OCI-LY3 (cell line): ENCODE measurements around the gene DOCK7.

Source experiments
- H2AFZ ChIP-seq: fragments of 200-600, 300-600 bp; shearing (Covaris generic); 2 replicates; pipeline ENCODE4 v1.6.0; 2014; ENCODE audit warnings: antibody characterized with exemption, low read depth, low read length
- H3K27ac ChIP-seq: fragments of 200-600, 300-600 bp; sonication (generic); 2 replicates; pipeline ENCODE4 v1.5.1; 2014; ENCODE audit warnings: mild to moderate bottlenecking, low read length, moderate library complexity, mixed read lengths
- H3K27me3 ChIP-seq: fragments of 200-600, 300-600 bp; sonication (generic); 2 replicates; pipeline ENCODE4 v1.6.1; 2014; ENCODE audit warnings: low read depth, low read length, mixed read lengths
- H3K36me3 ChIP-seq: fragments of 200-600, 300-600 bp; sonication (generic); replicated peaks from 2 replicates; pipeline ENCODE3; 2014; ENCODE audit warnings: low read depth, low read length, mixed read lengths
- H3K4me1 ChIP-seq: fragments of 300-600, 200-600 bp; sonication (generic); 2 replicates; pipeline ENCODE4 v1.6.1; 2014; ENCODE audit warnings: low read length, mixed read lengths
- H3K4me2 ChIP-seq: fragments of 200-600, 300-600 bp; sonication (generic); 2 replicates; pipeline ENCODE4 v1.6.1; 2014; ENCODE audit warnings: low read length, mixed read lengths
- H3K4me3 ChIP-seq: fragments of 300-600, 200-600 bp; sonication (generic); 2 replicates; pipeline ENCODE4 v1.5.1; 2014; ENCODE audit warnings: antibody characterized with exemption, mild to moderate bottlenecking, low read length, moderate library complexity
- H3K79me2 ChIP-seq: fragments of 300-600, 200-600 bp; shearing (Covaris generic); 2 replicates; pipeline ENCODE4 v1.6.1; 2014; ENCODE audit warnings: mild to moderate bottlenecking, low read length, mixed read lengths
- H3K9ac ChIP-seq: fragments of 300-600, 200-600 bp; shearing (Covaris generic); 2 replicates; pipeline ENCODE4 v1.6.0; 2014; ENCODE audit warnings: mild to moderate bottlenecking, low read length, moderate library complexity
- H3K9me3 ChIP-seq: fragments of 200-600, 300-600 bp; shearing (Covaris generic); 2 replicates; pipeline ENCODE4 v1.6.1; 2014; ENCODE audit warnings: low read length, mixed read lengths; ENCODE audit not compliant: insufficient read depth
- H4K20me1 ChIP-seq: fragments of 200-600, 300-600 bp; sonication (generic); 2 replicates; pipeline ENCODE4 v1.6.1; 2016; ENCODE audit warnings: low read length, mixed read lengths; ENCODE audit not compliant: insufficient read depth
- EZH2phosphoT487 ChIP-seq: fragments of 200-600 bp; shearing (Covaris generic); IDR thresholded peaks from 2 replicates; pipeline ENCODE4 v1.6.1; 2018; ENCODE audit warnings: antibody characterized with exemption, mixed run types, low read depth
- TF ChIP-seq, protein P1 (sequence below): fragments of 200-600, 300-600 bp; sonication (generic); IDR thresholded peaks from 2 replicates; pipeline ENCODE4 v1.5.1; 2014; ENCODE audit warnings: antibody characterized with exemption, low read length, low read depth

The DOCK7 gene

DNA sequence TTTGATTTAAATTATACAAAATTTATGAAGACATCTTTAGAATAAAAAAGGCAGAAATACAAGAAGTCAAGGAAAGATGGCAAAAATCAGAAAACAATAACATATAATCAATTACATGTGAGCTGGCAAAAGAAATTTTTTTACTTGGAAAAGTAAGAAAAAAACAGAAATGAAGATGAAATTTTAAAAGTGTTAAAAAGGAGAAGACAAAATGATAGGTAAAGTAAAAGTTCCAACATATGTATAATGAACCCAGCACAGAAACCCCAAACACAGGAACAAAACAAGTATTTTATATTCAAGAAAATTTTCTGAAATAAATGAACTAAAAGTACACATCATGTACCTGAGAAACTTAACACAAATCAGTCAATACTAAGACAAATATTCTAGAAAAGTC, 188.0 kb downstream of the DOCK7 start:
- Histone ChIP-seq H3K4me2 (no peak overlapping the region), H3K36me3 (no peaks in the 10 kb centered on the region), H3K79me2 (no peaks in the 10 kb centered on the region), H3K27ac (no peak overlapping the region), H3K9ac (no peak overlapping the region), H3K9me3 (no peaks in the 10 kb centered on the region), H2AFZ (no peak overlapping the region), H4K20me1 (no peaks in the 10 kb centered on the region), H3K4me1 (no peaks in the 10 kb centered on the region), H3K27me3 (no peaks in the 10 kb centered on the region), H3K4me3 (no peak overlapping the region)
- TF ChIP-seq EZH2phosphoT487 = no peak
- TF ChIP-seq, protein P1, sequence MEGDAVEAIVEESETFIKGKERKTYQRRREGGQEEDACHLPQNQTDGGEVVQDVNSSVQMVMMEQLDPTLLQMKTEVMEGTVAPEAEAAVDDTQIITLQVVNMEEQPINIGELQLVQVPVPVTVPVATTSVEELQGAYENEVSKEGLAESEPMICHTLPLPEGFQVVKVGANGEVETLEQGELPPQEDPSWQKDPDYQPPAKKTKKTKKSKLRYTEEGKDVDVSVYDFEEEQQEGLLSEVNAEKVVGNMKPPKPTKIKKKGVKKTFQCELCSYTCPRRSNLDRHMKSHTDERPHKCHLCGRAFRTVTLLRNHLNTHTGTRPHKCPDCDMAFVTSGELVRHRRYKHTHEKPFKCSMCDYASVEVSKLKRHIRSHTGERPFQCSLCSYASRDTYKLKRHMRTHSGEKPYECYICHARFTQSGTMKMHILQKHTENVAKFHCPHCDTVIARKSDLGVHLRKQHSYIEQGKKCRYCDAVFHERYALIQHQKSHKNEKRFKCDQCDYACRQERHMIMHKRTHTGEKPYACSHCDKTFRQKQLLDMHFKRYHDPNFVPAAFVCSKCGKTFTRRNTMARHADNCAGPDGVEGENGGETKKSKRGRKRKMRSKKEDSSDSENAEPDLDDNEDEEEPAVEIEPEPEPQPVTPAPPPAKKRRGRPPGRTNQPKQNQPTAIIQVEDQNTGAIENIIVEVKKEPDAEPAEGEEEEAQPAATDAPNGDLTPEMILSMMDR = no peak

DNA sequence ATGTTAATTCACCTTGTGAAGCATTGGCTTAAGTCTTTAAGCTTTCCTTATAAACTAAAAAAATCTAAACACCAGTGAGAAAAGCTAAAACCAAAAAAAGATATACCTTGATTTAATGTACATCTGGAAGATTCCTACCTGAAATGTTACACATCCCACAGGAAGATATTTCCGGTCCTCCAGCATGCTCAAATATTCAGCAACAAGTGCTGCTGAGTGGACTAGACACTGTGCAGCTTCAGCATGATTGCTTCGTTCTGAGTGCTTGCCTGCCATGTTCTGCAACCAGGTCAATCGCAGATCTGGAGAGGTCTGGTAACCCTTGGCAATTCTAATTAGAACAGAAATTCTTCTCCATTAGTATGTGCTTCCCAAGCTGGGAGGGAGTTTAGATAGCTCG, 194.0 kb downstream of the DOCK7 start:
- no peak overlapping the region for H2AFZ ChIP-seq
- H4K20me1 ChIP-seq = no peaks in the 10 kb centered on the region
- no peaks in the 10 kb centered on the region for H3K36me3 ChIP-seq
- no peaks in the 10 kb centered on the region for H3K27me3 ChIP-seq
- no peak overlapping the region for H3K27ac ChIP-seq
- H3K4me1 ChIP-seq = no peaks in the 10 kb centered on the region
- no peak overlapping the region for H3K9ac ChIP-seq
- H3K9me3 ChIP-seq = no peaks in the 10 kb centered on the region
- no peak for TF ChIP-seq EZH2phosphoT487
- TF ChIP-seq, protein P1 = no peak
- H3K79me2 ChIP-seq = no peaks in the 10 kb centered on the region
- H3K4me2 ChIP-seq = no peak overlapping the region
- no peak overlapping the region for H3K4me3 ChIP-seq

DNA sequence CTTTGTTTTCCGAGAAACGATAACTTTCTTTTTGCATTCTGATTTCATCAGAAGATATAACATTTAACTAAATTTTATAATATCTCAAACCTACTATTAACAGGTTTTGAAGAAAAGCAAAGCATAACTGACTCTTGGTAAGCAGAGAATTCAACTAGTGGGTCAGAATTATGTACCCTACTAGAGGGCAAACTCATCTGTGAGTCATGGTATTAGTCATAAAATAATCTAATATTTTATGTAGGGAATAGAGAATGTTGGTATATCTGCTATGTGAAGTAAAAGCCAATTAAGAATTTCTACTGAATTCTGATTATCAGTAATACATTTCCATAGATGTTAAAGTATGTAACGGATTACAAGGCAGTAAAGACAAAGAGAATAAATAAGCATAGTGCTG, 194.5 kb downstream of the DOCK7 start:
- no peak overlapping the region for H3K9ac ChIP-seq
- no peak overlapping the region for H3K27ac ChIP-seq
- no peaks in the 10 kb centered on the region for H3K4me1 ChIP-seq
- H3K79me2 ChIP-seq = no peaks in the 10 kb centered on the region
- H3K27me3 ChIP-seq = no peaks in the 10 kb centered on the region
- H3K4me2 ChIP-seq = no peak overlapping the region
- no peak overlapping the region for H3K4me3 ChIP-seq
- TF ChIP-seq, protein P1 = no peak
- no peak for TF ChIP-seq EZH2phosphoT487
- H3K9me3 ChIP-seq = no peaks in the 10 kb centered on the region
- no peaks in the 10 kb centered on the region for H3K36me3 ChIP-seq
- H2AFZ ChIP-seq = no peak overlapping the region
- no peaks in the 10 kb centered on the region for H4K20me1 ChIP-seq

DNA sequence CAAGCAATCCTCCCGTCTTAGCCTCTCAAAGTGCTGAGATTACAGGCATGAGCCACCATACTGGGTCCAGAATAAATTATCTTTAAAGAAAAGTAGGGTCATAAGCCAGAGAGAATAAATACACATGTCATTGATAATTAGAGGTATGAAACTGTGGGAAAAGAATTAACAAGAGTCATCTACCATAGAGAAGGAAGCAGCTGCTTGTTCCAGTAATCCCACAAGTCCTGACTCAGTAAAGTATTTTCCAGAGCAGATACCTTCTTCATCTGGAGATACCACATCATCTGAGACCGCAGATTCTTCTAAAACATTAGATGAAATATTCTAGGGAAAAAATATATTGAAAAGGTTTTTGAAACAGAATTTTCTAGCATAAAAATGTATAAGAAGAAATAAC, 195.7 kb downstream of the DOCK7 start:
- no peaks in the 10 kb centered on the region for H3K79me2 ChIP-seq
- no peak overlapping the region for H2AFZ ChIP-seq
- no peak overlapping the region for H3K4me3 ChIP-seq
- H3K36me3 ChIP-seq = no peaks in the 10 kb centered on the region
- H4K20me1 ChIP-seq = no peaks in the 10 kb centered on the region
- no peaks in the 10 kb centered on the region for H3K27me3 ChIP-seq
- no peak overlapping the region for H3K4me2 ChIP-seq
- H3K4me1 ChIP-seq = no peaks in the 10 kb centered on the region
- no peak overlapping the region for H3K9ac ChIP-seq
- no peak for TF ChIP-seq EZH2phosphoT487
- TF ChIP-seq, protein P1 = no peak
- H3K9me3 ChIP-seq = no peaks in the 10 kb centered on the region
- H3K27ac ChIP-seq = no peak overlapping the region
